ENCODE measurements around the gene CAPN5. TPM values are rescaled to one million over a fixed set of nuclear protein-coding genes. Genes with fewer than 3 reads are reported as not detected.

Gene CAPN5
- total RNA-seq, 3 donors from 2014 or later: 2.8 to 6.1 (median 3.6) TPM

DNA sequence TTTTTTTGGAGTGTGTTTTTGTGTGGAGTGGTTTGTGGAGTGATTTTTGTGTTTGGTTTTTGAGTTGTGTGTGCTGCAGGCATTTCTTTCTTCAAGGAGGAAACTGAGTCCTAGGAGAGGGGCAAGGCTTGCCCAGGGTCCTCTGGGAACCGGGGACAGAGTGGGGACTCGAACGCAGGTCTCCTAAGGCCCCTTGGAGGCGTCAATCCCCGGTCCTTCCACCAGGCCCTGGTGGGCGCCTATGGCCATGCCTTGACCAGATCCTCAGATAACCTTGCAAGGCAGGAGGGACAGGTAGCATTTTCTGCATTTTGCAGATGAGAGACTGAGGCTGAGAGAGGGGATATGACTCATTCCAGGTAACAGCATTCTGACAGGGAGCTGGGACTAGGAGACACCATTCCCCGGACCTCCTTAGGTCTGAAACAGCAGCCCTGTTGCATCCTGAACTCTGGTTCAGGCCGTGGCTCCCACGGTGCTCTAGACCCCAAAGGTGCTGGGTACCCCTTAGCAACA, 100.4 kb downstream of the CAPN5 start:
- Histone ChIP-seq H3K4me1 (no peaks in the 10 kb centered on the region), H3K9me3 (no peaks in the 10 kb centered on the region), H3K27me3 (no peaks in the 10 kb centered on the region), H3K4me3 (no peak overlapping the region), H3K36me3 (no peaks in the 10 kb centered on the region), H3K27ac (no peak overlapping the region)
- TF ChIP-seq POLR2AphosphoS5 (IDR thresholded peaks at IDR 0.05): no peak
- TF ChIP-seq POLR2A (IDR thresholded peaks at IDR 0.05): no peak
- TF ChIP-seq, protein P1, sequence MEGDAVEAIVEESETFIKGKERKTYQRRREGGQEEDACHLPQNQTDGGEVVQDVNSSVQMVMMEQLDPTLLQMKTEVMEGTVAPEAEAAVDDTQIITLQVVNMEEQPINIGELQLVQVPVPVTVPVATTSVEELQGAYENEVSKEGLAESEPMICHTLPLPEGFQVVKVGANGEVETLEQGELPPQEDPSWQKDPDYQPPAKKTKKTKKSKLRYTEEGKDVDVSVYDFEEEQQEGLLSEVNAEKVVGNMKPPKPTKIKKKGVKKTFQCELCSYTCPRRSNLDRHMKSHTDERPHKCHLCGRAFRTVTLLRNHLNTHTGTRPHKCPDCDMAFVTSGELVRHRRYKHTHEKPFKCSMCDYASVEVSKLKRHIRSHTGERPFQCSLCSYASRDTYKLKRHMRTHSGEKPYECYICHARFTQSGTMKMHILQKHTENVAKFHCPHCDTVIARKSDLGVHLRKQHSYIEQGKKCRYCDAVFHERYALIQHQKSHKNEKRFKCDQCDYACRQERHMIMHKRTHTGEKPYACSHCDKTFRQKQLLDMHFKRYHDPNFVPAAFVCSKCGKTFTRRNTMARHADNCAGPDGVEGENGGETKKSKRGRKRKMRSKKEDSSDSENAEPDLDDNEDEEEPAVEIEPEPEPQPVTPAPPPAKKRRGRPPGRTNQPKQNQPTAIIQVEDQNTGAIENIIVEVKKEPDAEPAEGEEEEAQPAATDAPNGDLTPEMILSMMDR (IDR thresholded peaks at IDR 0.05): no peak
- no peak for DNase-seq (ENCODE audit: low spot score in 2 of 2)
- intact Hi-C loops (cut with DNase I; ENCODE audit: low total_unique reads): no loop called here

DNA sequence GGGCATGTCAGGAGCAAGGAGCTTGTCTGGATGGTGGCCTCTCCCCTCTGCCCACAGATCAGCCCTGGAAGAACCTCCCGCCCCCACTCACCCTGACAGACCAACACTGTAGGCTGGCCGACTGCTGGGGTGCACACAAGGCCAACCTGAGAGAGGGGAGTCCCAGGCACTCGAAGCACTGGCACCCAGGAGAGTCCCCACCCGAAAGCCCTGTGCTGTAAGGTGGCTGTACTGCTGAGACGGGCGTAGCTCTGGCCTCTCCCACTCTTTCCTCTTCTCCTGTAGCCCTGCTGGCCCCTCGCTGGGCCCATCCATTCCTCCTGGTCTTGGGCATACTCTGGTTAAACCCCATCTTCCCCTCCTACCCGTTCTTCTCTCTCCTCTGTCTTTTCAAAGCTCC, 101.0 kb downstream of the CAPN5 start:
- TF ChIP-seq, protein P1 (IDR thresholded peaks at IDR 0.05): no peak
- TF ChIP-seq POLR2A (IDR thresholded peaks at IDR 0.05) (no peak), POLR2AphosphoS5 (IDR thresholded peaks at IDR 0.05) (no peak)
- no peaks in the 10 kb centered on the region for H3K9me3 ChIP-seq
- intact Hi-C loops (cut with DNase I; ENCODE audit: low total_unique reads): no loop called here
- no peak for DNase-seq (ENCODE audit: low spot score in 2 of 2)
- H3K27me3 ChIP-seq: no peaks in the 10 kb centered on the region
- no peak overlapping the region for H3K4me3 ChIP-seq
- H3K27ac ChIP-seq: no peak overlapping the region
- H3K4me1 ChIP-seq: no peaks in the 10 kb centered on the region
- no peaks in the 10 kb centered on the region for H3K36me3 ChIP-seq

- Histone ChIP-seq H3K27ac (no peak overlapping the region), H3K9me3 (no peaks in the 10 kb centered on the region), H3K36me3 (no peaks in the 10 kb centered on the region), H3K27me3 (no peaks in the 10 kb centered on the region), H3K4me1 (no peaks in the 10 kb centered on the region), H3K4me3 (no peak overlapping the region)
- intact Hi-C loops (cut with DNase I; ENCODE audit: low total_unique reads): no loop called here
- DNase-seq (ENCODE audit: low spot score in 2 of 2): no peak
- TF ChIP-seq POLR2A (IDR thresholded peaks at IDR 0.05) (no peak), POLR2AphosphoS5 (IDR thresholded peaks at IDR 0.05) (no peak)
- TF ChIP-seq, protein P1 (IDR thresholded peaks at IDR 0.05): no peak
Observed at GRCh38 chr11:77170107-77170506, 103.3 kb downstream of the CAPN5 start.

- no peaks in the 10 kb centered on the region for H3K36me3 ChIP-seq
- H3K9me3 ChIP-seq: no peaks in the 10 kb centered on the region
- H3K4me3 ChIP-seq: no peak overlapping the region
- no peak for DNase-seq (ENCODE audit: low spot score in 2 of 2)
- no peak for TF ChIP-seq POLR2A (IDR thresholded peaks at IDR 0.05)
- TF ChIP-seq POLR2AphosphoS5 (IDR thresholded peaks at IDR 0.05): no peak
- TF ChIP-seq, protein P1 (IDR thresholded peaks at IDR 0.05): no peak
- intact Hi-C loops (cut with DNase I; ENCODE audit: low total_unique reads): no loop called here
- no peaks in the 10 kb centered on the region for H3K27me3 ChIP-seq
- H3K4me1 ChIP-seq: no peaks in the 10 kb centered on the region
- no peak overlapping the region for H3K27ac ChIP-seq
Observed at GRCh38 chr11:77171254-77171653, 104.5 kb downstream of the CAPN5 start.

DNA sequence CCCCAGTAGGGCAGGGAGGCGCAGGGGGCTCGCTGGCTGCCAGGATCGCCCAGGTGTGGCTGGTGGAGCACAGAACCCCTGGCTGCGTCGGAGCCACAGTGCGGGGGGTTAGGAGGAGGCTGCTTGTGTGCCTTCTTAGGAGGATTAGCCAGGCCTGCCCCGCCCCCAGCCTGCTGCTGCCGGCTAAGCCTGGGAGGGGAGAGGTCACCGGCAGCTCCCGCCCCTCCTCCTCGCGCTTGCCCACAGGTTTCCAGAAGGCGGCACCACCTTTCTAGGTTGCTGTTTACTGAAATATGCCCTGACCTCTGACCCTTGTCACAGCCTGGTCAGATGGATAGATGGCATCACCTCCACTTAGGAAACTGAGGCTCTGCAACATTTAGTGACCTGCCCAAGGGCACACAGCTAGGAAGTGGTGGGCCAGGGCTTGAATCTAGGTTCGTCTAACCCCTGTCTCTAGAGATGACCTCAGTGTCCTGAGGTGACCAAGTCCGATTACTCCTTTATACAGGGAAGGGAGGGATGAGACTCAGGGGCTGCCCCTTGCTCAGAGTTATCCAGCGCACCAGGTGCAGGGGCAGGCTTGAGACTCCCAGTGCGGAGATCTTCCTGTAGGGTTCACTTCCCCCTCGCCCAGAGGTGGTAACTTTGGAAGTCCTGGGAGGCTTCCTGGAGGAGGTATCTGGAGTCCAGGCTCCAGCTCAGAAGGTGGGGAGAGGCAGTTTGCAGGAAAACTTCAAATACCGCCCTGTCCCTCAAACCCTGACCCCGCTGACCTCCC, 105.3 kb downstream of the CAPN5 start:
- no peak overlapping the region for H3K27ac ChIP-seq
- H3K9me3 ChIP-seq: no peaks in the 10 kb centered on the region
- intact Hi-C loops (cut with DNase I; ENCODE audit: low total_unique reads): no loop called here
- no peak overlapping the region for H3K4me3 ChIP-seq
- H3K4me1 ChIP-seq: no peaks in the 10 kb centered on the region
- TF ChIP-seq POLR2AphosphoS5 (IDR thresholded peaks at IDR 0.05) (no peak), POLR2A (IDR thresholded peaks at IDR 0.05) (no peak)
- TF ChIP-seq, protein P1 (IDR thresholded peaks at IDR 0.05): no peak
- DNase-seq (ENCODE audit: low spot score in 2 of 2): no peak
- no peaks in the 10 kb centered on the region for H3K27me3 ChIP-seq
- H3K36me3 ChIP-seq: no peaks in the 10 kb centered on the region
